ENCODE results near the gene ZNF561.

The ZNF561 gene

DNA sequence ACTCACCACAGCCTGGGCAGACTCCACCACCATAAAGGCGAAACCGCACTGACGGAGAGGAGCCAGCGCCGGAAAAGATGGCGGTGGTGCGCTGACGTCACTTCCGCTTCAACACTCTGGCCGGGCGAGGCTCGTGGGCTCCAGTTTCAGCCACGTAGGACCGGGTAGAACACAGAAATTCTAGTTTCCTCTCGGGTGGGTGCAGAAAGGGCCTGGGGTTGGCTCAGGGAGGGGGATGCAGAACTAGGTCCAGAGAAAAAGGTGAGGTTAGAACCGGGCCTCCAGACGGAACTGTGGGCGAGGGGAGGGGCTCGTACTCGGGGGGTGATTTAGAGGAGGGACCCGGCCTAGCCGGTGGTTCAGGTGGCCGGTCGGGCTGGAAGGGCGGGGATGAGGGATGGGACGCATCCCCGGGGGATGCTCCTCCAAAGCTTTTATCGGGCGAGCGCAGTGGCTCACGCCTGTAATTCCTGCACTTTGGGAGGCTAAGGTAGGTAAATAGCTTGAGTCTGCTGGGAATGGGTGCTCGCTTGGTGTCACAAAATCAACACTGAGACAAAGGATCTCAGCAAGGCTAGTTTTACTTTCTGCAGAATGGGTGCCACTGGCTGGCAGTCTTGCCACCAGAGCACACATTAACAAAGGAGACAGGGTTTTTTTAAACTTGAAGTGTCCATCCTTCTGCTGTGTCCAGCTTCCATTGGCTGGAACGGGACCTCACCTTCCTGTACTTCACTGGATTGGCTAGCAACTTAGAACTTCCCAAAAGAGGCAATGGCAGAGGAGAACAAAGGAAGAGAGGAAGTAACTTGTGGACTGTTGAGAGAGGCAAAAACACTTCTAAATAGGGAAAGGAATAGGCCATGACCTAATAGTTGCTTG lies at the start of gene ZNF561:
Gene ZNF561 (minus strand): TSS at position 77 of the 882 bp plus-strand sequence. CDS start 1,776 bp downstream, outside the sequence.
- TF ChIP-seq FOXM1 (IDR thresholded peaks at IDR 0.05; ENCODE audit: borderline replicate concordance, low read depth), result no peak
- TF ChIP-seq CREB1 (IDR thresholded peaks at IDR 0.05; ENCODE audit: low read depth), result peak; percentile 83
- 0 out of 2 replicates have a peak, but pooled peaks have one; percentile 8 for TF ChIP-seq EP300 (IDR thresholded peaks at IDR 0.05; ENCODE audit: borderline replicate concordance)
- peak; percentile 75 for TF ChIP-seq TAF1 (IDR thresholded peaks at IDR 0.05; ENCODE audit: low read depth)
- TF ChIP-seq YY1 (IDR thresholded peaks at IDR 0.05; ENCODE audit: low read depth), result peak; percentile 96
- TF ChIP-seq TCF12 (IDR thresholded peaks at IDR 0.05; ENCODE audit: low read depth), result 0 out of 2 replicates have a peak, but pooled peaks have one; percentile 34
- no peak for TF ChIP-seq CEBPB (IDR thresholded peaks at IDR 0.05)
- TF ChIP-seq, protein P1, sequence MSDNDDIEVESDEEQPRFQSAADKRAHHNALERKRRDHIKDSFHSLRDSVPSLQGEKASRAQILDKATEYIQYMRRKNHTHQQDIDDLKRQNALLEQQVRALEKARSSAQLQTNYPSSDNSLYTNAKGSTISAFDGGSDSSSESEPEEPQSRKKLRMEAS (IDR thresholded peaks at IDR 0.05), result peak; percentile 32; the same call in 1 of the 2 replicates
- 0 out of 2 replicates have a peak, but pooled peaks have one; percentile 1 for TF ChIP-seq EGR1 (IDR thresholded peaks at IDR 0.05)

DNA sequence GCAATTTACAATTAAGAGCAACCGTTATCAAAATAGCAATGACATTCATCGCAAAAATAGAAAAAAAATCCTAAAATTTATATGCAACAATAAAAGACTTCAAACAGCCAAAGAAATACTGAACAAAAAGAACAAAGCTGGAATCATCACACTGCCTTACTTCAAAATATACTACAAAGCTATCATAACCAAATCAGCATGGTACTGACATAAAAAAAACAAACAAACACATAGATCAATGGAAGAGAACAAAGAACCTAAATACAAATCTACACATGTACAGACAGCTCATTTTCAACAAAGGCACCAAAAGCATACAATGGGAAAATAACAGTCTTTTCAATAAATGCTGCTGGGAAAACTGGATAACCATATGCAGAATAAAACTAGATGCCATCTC lies 47.5 kb upstream of the ZNF561 start:
- TF ChIP-seq CREB1 (IDR thresholded peaks at IDR 0.05; ENCODE audit: low read depth), result no peak
- TF ChIP-seq TAF1 (IDR thresholded peaks at IDR 0.05; ENCODE audit: low read depth), result no peak
- TF ChIP-seq ZBTB7A (IDR thresholded peaks at IDR 0.05; ENCODE audit: low read depth), result no peak
- TF ChIP-seq NFIC (IDR thresholded peaks at IDR 0.05), result no peak
- no peak for TF ChIP-seq TCF12 (IDR thresholded peaks at IDR 0.05; ENCODE audit: low read depth)
- no peak for TF ChIP-seq EP300 (IDR thresholded peaks at IDR 0.05; ENCODE audit: borderline replicate concordance)
- TF ChIP-seq, protein P1 (IDR thresholded peaks at IDR 0.05), result no peak
- TF ChIP-seq YY1 (IDR thresholded peaks at IDR 0.05; ENCODE audit: low read depth), result no peak
- TF ChIP-seq FOXM1 (IDR thresholded peaks at IDR 0.05; ENCODE audit: borderline replicate concordance, low read depth), result no peak
- TF ChIP-seq, protein P2, sequence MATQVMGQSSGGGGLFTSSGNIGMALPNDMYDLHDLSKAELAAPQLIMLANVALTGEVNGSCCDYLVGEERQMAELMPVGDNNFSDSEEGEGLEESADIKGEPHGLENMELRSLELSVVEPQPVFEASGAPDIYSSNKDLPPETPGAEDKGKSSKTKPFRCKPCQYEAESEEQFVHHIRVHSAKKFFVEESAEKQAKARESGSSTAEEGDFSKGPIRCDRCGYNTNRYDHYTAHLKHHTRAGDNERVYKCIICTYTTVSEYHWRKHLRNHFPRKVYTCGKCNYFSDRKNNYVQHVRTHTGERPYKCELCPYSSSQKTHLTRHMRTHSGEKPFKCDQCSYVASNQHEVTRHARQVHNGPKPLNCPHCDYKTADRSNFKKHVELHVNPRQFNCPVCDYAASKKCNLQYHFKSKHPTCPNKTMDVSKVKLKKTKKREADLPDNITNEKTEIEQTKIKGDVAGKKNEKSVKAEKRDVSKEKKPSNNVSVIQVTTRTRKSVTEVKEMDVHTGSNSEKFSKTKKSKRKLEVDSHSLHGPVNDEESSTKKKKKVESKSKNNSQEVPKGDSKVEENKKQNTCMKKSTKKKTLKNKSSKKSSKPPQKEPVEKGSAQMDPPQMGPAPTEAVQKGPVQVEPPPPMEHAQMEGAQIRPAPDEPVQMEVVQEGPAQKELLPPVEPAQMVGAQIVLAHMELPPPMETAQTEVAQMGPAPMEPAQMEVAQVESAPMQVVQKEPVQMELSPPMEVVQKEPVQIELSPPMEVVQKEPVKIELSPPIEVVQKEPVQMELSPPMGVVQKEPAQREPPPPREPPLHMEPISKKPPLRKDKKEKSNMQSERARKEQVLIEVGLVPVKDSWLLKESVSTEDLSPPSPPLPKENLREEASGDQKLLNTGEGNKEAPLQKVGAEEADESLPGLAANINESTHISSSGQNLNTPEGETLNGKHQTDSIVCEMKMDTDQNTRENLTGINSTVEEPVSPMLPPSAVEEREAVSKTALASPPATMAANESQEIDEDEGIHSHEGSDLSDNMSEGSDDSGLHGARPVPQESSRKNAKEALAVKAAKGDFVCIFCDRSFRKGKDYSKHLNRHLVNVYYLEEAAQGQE (IDR thresholded peaks at IDR 0.05; ENCODE audit: low read depth), result no peak
- no peak for TF ChIP-seq RAD21 (IDR thresholded peaks at IDR 0.05; ENCODE audit: low read depth)
- no peak for TF ChIP-seq TEAD4 (IDR thresholded peaks at IDR 0.05)
- TF ChIP-seq CEBPB (IDR thresholded peaks at IDR 0.05), result no peak

DNA sequence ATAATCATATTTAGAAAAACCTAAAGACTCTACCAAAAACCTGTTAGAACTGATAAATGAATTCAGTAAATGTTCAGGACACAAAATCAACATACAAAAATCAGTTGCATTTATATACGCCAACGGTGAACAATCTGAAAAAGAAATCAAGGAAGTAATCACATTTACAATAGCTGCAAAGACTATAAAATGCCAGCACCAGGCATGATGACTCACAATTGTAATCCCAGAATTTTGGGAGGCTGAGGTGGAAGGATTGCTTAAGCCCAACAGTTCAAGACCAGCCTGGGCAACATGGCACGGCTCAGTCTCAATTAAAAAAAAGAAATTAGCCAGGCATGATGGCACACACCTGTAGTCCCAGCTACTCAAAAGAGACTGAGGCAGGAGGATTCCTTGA lies 46.9 kb upstream of the ZNF561 start:
- TF ChIP-seq TAF1 (IDR thresholded peaks at IDR 0.05; ENCODE audit: low read depth) (no peak), EGR1 (IDR thresholded peaks at IDR 0.05) (no peak)
- TF ChIP-seq, protein P1 (IDR thresholded peaks at IDR 0.05), result no peak

DNA sequence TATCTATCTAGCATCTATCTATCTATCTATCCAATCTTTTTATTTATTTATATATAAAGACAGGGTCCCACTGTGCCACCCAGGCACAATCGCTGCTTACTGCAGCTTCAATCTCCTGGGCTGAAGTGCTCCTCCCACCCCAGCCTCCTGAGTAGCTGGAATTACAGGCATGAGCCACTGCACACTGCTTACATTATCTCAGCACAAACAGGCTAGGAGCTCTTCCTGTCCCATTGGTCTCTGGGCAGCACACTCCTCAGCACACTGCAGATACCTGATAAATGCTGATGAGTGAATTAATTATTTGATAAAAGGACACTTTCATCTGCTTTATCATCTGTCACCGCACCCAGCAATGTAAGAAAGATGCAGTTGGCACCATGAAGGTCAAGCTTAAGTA lies 37.7 kb upstream of the ZNF561 start:
- TF ChIP-seq TAF1 (IDR thresholded peaks at IDR 0.05; ENCODE audit: low read depth) (no peak), CREB1 (IDR thresholded peaks at IDR 0.05; ENCODE audit: low read depth) (no peak), NFIC (IDR thresholded peaks at IDR 0.05) (no peak), YY1 (IDR thresholded peaks at IDR 0.05; ENCODE audit: low read depth) (no peak), TCF12 (IDR thresholded peaks at IDR 0.05; ENCODE audit: low read depth) (no peak), TEAD4 (IDR thresholded peaks at IDR 0.05) (no peak), RAD21 (IDR thresholded peaks at IDR 0.05; ENCODE audit: low read depth) (no peak), EGR1 (IDR thresholded peaks at IDR 0.05) (no peak)
- TF ChIP-seq, protein P3, sequence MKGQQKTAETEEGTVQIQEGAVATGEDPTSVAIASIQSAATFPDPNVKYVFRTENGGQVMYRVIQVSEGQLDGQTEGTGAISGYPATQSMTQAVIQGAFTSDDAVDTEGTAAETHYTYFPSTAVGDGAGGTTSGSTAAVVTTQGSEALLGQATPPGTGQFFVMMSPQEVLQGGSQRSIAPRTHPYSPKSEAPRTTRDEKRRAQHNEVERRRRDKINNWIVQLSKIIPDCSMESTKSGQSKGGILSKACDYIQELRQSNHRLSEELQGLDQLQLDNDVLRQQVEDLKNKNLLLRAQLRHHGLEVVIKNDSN (IDR thresholded peaks at IDR 0.05), result no peak
- TF ChIP-seq, protein P1 (IDR thresholded peaks at IDR 0.05), result no peak

DNA sequence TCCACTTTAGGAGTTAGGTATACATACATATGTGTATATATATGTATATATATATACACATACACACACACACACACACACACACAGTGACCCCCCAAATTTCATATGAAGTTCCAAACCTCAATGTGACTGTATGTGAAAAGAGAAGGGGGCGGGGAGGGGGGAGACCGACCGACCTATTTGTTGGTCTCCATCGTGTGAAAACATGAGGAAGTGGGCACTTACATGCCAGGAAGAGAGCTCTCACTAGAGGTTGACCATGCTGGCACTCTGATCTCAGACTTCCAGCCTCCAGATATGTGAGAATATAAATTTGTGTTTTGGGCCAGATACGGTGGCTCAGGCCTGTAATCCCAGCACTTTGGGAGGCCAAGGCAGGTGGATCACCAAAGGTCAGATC lies 29.3 kb upstream of the ZNF561 start:
- no peak for TF ChIP-seq YY1 (IDR thresholded peaks at IDR 0.05; ENCODE audit: low read depth)
- no peak for TF ChIP-seq TEAD4 (IDR thresholded peaks at IDR 0.05)
- TF ChIP-seq ZBTB7A (IDR thresholded peaks at IDR 0.05; ENCODE audit: low read depth), result no peak
- TF ChIP-seq CREB1 (IDR thresholded peaks at IDR 0.05; ENCODE audit: low read depth), result no peak
- TF ChIP-seq RAD21 (IDR thresholded peaks at IDR 0.05; ENCODE audit: low read depth), result no peak
- no peak for TF ChIP-seq TAF1 (IDR thresholded peaks at IDR 0.05; ENCODE audit: low read depth)
- TF ChIP-seq CEBPB (IDR thresholded peaks at IDR 0.05), result no peak
- TF ChIP-seq, protein P3 (IDR thresholded peaks at IDR 0.05), result no peak
- no peak for TF ChIP-seq EGR1 (IDR thresholded peaks at IDR 0.05)
- TF ChIP-seq TCF12 (IDR thresholded peaks at IDR 0.05; ENCODE audit: low read depth), result no peak
- TF ChIP-seq, protein P2 (IDR thresholded peaks at IDR 0.05; ENCODE audit: low read depth), result no peak
- TF ChIP-seq NFIC (IDR thresholded peaks at IDR 0.05), result no peak
- TF ChIP-seq EP300 (IDR thresholded peaks at IDR 0.05; ENCODE audit: borderline replicate concordance), result no peak
- TF ChIP-seq, protein P1 (IDR thresholded peaks at IDR 0.05), result no peak
- TF ChIP-seq FOXM1 (IDR thresholded peaks at IDR 0.05; ENCODE audit: borderline replicate concordance, low read depth), result no peak
